HFF-Myc (cell line): ENCODE results near the gene CLEC4F.

ENCODE experiments used
- DNase-seq: peaks from one replicate; pipeline ENCODE4 v3.0.0-alpha.2; 2011; ENCODE audit warnings: low read depth; ENCODE audit errors: extremely low read depth
- H3K4me3 ChIP-seq: replicated peaks from 2 replicates; pipeline ENCODE4 v1.5.1; 2011; ENCODE audit warnings: low read depth, mild to moderate bottlenecking, control low read depth, low read length
- CTCF ChIP-seq: IDR thresholded peaks from 2 replicates; pipeline ENCODE4 v1.5.1; 2012; ENCODE audit warnings: mild to moderate bottlenecking, low read depth, low read length, control low read depth; ENCODE audit errors: missing control alignments

Gene CLEC4F

DNA sequence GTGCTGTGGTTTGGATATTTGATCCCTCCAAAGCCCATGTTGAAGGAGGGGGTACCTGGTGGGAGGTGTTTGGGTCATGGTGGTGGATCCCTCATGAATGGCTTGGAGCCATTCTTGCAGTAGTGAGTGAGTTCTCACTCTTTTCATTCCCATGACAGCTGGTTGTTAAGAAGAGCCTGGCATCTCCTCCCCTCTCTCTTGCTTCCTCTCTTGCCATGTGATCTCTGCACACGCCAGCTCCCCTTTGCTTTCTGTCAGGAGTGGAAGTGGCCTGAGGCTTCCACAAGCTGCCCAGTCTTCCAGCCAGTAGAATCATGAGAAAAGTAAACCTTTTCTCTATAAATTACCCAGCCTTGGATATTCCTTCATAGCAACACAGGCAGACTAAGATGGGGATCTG lies 61.0 kb downstream of the CLEC4F start:
- no peak for TF ChIP-seq CTCF
- H3K4me3 ChIP-seq = no peak overlapping the region
- DNase-seq = no peak
